GM03348 (cell line): ENCODE data around the gene CDK6.

ENCODE experiments used
- DNase-seq: peaks from one replicate; pipeline ENCODE4 v3.0.0; 2012; ENCODE audit warnings: low spot score

Gene CDK6

DNA sequence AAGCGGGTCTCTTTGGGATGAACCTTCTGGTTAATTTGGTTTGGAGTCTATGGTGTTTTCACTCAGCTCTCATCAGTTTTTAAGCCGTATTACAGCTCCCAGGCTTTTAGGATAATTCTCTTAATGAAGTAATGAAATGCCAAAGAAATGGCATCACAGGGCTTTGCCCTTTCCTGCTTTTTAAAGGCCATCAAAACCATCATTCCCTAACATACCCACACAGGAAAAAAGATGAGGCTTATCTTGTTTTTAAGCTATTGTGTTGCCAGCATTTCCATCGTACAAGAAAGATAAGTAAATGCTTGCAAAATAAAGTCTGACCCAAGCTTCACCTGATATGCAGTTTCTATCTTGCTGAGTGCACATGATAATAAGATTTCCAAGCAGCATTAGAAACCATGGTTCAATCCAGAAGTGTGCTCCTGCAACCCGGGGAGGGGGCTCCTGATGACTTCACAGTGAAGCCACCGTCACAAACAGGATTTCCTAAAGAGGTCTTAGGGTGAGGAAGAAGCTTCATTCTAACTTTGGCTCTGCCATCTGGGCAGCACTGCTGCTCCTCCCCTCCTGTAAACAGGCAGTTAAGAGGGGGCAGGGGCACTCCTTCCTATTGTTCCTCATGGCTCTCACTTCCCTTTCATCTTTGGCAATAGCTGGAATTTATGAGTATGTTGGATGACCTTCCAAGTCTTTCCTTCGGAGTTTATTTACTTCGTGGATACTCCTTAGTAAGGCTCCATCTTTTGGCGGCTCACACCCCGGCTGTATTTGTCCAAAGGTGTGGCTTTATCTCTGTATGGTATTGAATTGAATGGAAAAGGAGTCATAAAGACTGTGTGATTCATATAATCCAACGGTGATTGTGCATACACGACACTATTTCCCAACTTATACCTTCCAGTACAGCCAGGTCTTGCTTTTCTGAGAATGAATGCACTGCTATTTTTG lies 191.0 kb downstream of the CDK6 start:
- DNase-seq = no peak

DNA sequence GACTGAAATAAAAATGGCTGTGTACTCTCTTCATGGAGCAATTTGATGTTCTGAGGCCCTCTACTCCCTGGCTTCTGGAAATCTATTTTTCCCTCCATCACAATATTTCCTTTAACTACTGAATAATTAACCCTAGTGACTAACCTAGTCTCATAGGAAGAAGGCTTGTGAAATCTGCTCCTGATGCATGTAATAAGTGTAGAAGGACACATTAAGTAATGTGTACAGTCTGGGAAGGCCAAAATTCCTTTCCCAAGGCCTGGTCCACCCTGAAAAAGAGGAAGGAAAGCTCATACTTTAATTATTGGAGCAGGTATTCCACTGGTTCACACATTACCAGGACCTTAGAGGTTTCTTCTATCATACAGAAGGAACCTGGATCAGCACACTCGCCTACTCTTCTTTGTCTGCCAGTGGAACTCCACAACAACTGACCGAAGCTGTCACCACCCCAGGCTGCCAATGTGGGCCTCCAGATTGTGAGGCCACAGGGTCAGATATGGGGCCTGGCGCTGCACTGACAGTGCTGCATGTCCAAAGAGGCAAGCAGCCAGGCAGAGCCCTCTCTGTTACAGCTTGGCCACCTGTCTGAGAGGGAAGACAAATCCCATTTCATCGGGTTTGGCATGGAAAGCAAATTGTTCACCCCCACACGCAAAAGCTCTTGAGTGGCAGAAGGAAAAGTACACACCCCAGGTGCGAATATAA lies 191.8 kb downstream of the CDK6 start:
- DNase-seq = no peak

GRCh38 chr7:92643821-92644220 lies 192.6 kb downstream of the CDK6 start:
- no peak for DNase-seq

DNA sequence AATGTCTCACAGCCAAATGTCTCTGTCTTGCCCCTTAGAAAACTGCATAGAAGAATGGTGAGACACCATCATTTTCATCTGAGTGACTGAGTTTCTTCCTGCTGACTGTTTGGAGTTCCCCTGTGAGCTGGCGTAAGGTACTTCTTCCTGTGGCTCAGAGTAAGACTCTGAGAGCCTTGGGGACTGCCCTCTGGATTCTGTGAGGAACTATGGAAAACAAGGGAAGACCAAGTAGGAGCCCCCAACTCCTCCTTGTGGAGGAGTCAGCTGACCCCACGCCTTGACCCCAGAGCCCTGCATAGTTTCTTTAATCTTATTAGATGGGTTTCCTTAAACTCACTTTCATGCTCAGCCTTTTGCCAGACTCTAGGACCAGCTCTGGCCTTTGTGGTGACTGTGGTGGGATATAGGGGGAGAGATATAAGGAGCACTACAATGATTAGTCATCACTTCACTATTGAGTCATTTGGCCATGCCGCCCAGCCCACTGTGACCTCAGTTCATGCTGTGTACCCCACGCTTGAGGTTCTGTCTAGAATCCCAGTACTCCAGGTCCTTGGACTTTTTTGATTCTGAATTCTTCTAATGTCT lies 194.4 kb downstream of the CDK6 start:
- DNase-seq = peak; percentile 39

- DNase-seq = no peak
These were observed 196.4 kb downstream of the CDK6 start for GRCh38 chr7:92639966-92640365.

DNA sequence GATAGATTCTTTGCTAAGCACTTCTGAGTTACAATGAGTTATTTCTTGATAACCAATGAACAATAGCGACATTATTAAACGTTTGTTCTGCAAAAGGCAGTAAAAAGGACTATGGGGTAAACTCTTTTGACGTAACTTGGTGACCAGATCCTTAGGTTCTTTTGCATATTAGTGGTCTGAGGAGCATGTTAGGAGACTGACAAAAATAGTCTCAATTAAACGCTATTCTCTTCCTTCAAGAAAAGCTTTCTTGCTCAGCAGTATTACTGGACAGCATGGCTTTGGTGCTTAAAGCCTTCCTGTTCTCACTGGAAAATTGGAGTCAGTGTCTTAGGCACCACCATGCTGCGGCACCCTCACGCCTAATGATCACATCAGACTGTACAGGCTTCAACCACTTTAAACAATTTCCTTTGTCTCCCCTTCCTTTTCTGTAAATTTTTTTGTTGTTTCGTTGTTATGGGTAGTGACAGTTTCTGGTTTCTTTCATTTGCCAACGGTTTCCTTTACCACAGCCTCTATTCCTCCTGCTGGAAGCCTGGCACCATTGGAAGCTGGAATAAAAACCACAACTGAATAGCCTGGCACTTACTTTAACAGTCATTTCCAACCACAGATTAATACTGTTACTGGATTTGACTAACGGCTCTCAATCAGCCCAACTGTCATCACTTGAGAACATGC lies 197.0 kb downstream of the CDK6 start:
- DNase-seq = no peak

DNA sequence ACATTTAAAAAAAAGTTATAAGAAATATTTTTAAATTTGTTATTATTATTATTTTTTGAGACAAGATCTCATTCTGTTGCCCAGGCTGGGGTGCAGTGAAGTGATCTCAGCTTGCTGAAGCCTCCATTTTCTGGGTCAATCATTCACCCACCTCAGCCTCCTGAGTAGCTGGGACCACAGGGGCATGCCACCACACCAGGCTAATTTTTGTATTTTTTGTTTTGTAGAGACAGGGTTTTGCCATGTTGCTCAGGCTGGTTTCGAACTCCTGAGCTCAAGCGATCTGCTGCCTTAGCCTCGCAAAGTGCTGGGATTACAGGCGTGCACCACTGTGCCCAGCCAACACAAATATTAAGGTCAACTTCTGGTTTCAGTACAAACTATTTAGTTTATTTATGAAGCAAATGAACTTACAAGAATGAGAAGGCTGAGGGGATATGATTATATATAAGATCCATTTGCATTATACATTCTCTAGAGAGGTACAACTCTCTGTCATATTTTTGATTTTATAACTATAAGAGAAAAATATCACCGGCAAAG lies 200.3 kb downstream of the CDK6 start:
- DNase-seq = no peak

DNA sequence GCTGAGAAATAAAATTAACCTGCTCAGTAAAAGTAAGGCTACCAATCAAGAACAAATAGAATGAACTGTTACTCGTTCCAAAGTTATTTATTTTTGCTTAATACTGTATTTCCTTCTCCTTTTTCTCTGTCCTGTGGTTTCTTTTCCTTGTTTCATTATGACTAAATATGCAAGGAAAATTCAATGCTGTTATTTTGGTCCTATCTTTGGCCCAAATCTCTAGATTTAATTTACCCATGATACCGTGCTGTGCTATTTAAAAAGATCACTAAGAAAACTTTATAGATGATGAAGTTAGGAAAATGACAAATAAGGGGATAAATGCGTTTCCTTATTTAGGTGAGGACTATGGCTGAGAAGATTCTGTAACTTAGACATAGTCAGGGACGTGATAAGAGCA lies 200.8 kb downstream of the CDK6 start:
- no peak for DNase-seq

DNA sequence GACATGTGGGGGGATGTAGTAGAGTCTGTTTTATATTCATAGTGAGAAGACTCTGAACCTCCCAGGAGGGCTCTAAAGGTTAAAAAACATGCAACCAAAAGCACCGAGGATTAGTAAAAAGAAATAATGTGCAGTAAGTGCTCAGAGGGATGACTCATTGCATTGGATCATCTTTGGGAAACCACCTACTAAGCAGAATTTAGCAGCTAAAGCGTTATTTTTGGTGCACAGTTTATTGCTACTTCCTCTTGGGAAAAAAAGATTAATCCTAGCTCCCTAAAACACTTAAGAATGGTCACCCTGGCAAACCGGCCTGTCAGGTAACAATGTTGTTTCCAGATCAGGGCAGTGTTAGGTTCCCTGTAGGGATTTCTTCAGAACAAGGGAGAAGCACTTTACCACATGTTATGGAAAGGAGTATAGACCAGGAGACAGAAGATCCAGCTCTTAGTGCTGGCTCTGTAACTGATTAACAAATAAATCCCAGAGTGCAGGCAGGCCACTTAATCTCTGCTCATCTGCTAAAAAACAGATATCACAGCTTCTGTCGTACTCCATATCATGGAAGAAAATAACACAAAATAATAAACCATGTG lies 201.4 kb downstream of the CDK6 start:
- DNase-seq = peak; percentile 37

GRCh38 chr7:92634205-92634604 lies 202.2 kb downstream of the CDK6 start:
- no peak for DNase-seq

DNA sequence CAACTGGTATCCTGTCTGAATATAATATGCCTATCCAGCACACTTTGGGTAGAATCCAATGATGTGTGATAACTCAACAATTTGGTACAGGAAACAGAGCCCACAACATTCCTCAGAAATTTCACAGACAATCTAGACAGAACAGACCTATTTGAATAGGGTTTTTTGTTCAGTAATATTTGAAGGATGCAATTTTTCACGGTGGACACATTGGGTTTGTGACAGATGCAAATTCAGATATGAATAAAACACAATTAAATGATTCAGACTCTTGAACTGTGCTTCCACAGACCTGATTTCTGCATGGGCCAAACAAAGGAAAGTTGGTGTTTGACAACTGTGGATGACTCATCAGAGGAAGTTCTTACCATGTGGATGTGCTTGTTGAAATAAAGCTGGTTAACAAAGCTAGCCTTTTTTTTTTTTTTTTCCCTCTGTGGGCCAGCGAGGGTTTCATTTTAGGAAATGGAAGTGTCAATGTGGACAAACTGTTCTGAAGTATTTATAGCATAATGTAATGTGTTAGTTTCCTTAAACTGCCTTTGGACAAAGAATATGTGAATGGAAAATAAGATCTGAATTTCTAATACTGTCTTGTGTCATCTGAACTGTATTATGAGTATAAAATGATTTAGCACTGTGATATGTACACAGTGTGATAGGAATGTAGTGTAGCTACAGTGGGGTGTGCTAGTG lies 203.0 kb downstream of the CDK6 start:
- peak; percentile 53 for DNase-seq

GRCh38 chr7:92632791-92633190 lies 203.6 kb downstream of the CDK6 start:
- no peak for DNase-seq

DNA sequence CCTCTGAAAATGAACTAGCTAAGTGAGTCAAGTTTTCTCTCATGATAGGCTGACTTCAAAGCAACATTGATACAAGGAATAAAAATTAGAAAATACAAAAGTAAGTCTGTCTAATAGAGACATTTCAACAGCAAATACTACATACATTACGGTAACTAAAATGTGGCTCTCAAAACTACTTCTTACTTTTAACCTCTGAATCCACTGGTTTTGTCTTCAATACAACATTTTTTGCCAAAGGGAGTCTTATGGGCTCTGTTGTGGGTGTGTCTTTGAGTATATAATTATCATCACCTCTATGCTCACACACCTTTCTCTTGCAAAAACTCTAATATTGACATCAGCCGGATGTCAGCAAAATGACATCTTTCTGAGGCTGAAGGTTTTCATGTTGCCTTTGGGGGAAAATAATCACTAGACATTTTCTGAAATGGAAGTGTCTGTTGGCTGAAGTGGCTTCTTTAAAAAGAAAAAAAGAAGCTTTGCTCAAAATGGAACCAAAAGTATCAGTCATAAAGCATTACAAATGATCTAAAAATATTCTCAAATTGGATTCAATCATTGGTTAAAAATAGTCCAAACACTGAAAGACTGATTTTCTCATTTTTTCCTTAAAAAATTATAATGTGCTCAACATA lies 204.4 kb downstream of the CDK6 start:
- DNase-seq = no peak

- no peak for DNase-seq
These were observed 205.1 kb downstream of the CDK6 start for GRCh38 chr7:92631067-92631849.

DNA sequence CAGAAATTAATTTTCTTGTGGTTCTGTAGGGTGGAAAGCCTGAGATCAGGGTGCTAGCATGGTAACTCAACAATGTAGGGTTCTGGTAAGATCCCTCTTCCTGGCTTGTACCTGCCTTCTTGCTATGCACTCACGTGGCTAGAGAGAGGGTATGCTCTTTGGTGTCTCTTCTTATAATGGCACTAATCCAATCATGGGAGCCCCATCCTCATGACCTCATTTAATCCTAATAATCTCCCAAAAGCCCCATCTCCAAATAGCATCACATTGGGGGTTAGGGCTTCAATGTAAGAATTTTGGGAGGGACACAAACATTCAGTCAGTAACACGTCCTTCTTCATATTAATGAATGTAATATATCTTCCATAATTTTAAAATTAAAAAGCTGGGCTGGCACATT lies 206.6 kb downstream of the CDK6 start:
- no peak for DNase-seq

DNA sequence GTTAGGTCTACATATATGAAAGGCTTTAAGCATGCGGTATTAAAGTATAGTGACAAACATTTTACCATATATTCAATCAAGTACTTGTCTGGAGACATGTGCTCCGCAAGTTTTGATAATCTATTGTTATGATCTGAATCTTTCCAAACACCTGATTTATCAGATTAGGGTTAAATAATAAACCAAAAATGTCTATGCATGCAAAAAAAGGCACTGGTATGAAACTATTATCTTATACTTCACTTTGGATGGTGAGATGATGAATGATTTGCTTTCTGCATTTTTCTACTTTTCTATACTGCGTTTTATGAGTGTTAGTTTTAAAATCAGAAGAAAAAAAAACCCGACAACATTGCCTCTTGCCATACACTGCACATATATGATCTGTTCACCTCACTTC lies 208.4 kb downstream of the CDK6 start:
- DNase-seq = no peak

DNA sequence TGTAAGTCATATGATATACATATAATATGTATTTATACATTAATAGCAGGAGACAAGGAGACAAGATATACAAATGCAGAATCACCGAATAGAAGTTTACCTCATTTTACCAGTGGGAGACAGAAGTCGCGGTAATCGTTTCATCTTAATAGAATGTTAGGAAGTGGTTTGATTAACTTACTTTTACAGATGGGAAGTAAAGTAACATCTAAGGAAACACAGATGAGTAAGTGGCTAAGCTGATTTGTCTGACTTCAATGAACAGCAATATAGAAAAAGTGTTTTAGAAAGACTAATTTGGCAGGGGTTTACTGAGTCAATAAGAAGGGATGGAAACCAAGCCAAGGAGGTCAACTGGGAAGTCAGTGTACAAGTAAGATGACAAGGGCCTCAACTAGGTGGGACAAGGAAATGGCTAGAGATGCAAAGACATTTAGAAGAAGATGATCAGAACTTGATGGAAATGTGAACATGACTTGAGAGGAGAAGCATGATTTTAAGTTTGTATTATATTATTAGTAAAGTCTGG lies 210.0 kb downstream of the CDK6 start:
- no peak for DNase-seq

- DNase-seq = no peak
These were observed 210.8 kb downstream of the CDK6 start for GRCh38 chr7:92625617-92626016.

- DNase-seq = no peak
These were observed 211.9 kb downstream of the CDK6 start for GRCh38 chr7:92624298-92624996.
